Ovary (tissue), 9 donors: ENCODE results near the gene ZC2HC1C. TPM values are rescaled to one million over a fixed set of nuclear protein-coding genes. Genes with fewer than 3 reads are reported as not detected.

Experiments
- DNase-seq, 5 donors: peaks; one replicate each; pipeline ENCODE4 v3.0.0-alpha.2; 2019 to 2020
- H3K27ac ChIP-seq, 2 donors: fragments of 200-600 bp; one replicate each; pipeline versions ENCODE4 v1.5.1 to v1.8.0; 2019 to 2022
- H3K27me3 ChIP-seq: fragments of 200-600 bp; one replicate; pipeline ENCODE4 v1.8.0; 2022
- H3K36me3 ChIP-seq: fragments of 200-600 bp; sonication (generic); one replicate; pipeline ENCODE4 v1.5.1; 2019
- H3K4me1 ChIP-seq: one replicate; pipeline ENCODE4 v1.8.1; 2013; ENCODE audit warnings: mild to moderate bottlenecking, moderate library complexity; ENCODE audit not compliant: insufficient read depth
- H3K4me3 ChIP-seq: fragments of 200-600 bp; sonication (generic); one replicate; pipeline ENCODE4 v1.5.1; 2017
- H3K9me3 ChIP-seq, 2 donors: fragments of 200-600 bp in 1 of 2; sonication (generic) in 1 of 2; one replicate each; pipeline versions ENCODE4 v1.5.1 to v1.8.1; 2013 to 2019; ENCODE audit warnings: mild to moderate bottlenecking in 1 of 2, moderate library complexity in 1 of 2
- CTCF ChIP-seq, 3 donors: fragments of 450-650 bp in 2 of 3; fragments of 200-600 bp in 1 of 3; IDR thresholded peaks; one replicate each; pipeline versions ENCODE4 v1.5.1 to v1.8.0; 2016 to 2022; ENCODE audit warnings: antibody characterized with exemption in 3 of 3, mild to moderate bottlenecking in 1 of 3
- EP300 ChIP-seq: sonication (generic); formaldehyde crosslinking; IDR thresholded peaks from one replicate; pipeline ENCODE4 v1.6.1; 2017; ENCODE audit warnings: antibody characterized with exemption
- POLR2A ChIP-seq: fragments of 450-650 bp; IDR thresholded peaks from one replicate; pipeline ENCODE4 v1.6.1; 2017; ENCODE audit warnings: antibody characterized with exemption, mild to moderate bottlenecking, moderate library complexity
- WGBS, 3 donors: extraction: QIAGEN DNeasy Blood & Tissue Kit in 1 of 3; methylation state at CpG; one replicate each; pipeline versions ENCODE4 v1.1.5 to v1.1.7; 2013 to 2017; 5-methylcytosine and 5-hydroxymethylcytosine counted together
- intact Hi-C, 4 donors: fragments of 100-400 bp; cut with DNase I; formaldehyde crosslinking; loops; one replicate each; pipeline versions ENCODE4 v1.11.0 to v1.15.1; 2022 to 2023
- polyA plus RNA-seq, 2 donors: library from polyadenylated mRNA; stranded (reverse); fragments of 200-250 nt in 1 of 2; fragments of 350-450 nt in 1 of 2; fragmentation: Illumina TruSeq in 1 of 2; extraction: RNeasy Lipid Tissue Mini Kit (QIAGEN cat#74804) in 1 of 2; gene quantifications; one replicate each; pipeline ENCODE4 v1.2.3, GENCODE V29; 2013 to 2014
- total RNA-seq, 7 donors: library from RNA; depleted of rRNA in 2 of 7; stranded (reverse); fragments of >200 nt in 2 of 7; fragmentation: NEBNext Ultra II Directional in 3 of 7; extraction: Animal tissue kit (Norgen Biotek cat#: 25700) in 3 of 7; gene quantifications; one replicate each; pipeline versions ENCODE4 v1.1.0 to v1.2.4, GENCODE V29; 2016 to 2023
- donor health status: DM: no; HTN: no; CAD: no; lungs with moderate emphysema.
- donor health status: DM: no; HTN: no; CAD: no.
- donor health status: Bipolar disorder and iron deficiency.
- donor health status: DM: yes; HTN: yes; CAD: no.
- donor health status: DM: no; HTN: no; CAD: no.
- donor health status: DM: yes; HTN: yes; CAD: no.

Gene ZC2HC1C
- total and polyA plus RNA-seq, 9 donors: 0.46 to 9.2 (median 1.3) TPM

- Histone ChIP-seq H3K27ac (no peak overlapping the region), H3K27me3 (no peaks in the 10 kb centered on the region), H3K36me3 (no peaks in the 10 kb centered on the region), H3K9me3 (no peaks in the 10 kb centered on the region), H3K4me1 (no peaks in the 10 kb centered on the region), H3K4me3 (no peak overlapping the region)
- WGBS, 3 donors: 71 to 82% (median 74%) methylated on average over 5 of the region's 5 CpGs
- no peak for TF ChIP-seq CTCF (IDR thresholded peaks at IDR 0.05)
- no peak for TF ChIP-seq EP300
- TF ChIP-seq POLR2A: no peak
- no peak for DNase-seq
- intact Hi-C loops: no loop called here
These were observed 44.6 kb downstream of the ZC2HC1C start for GRCh38 chr14:75113932-75114539.

DNA sequence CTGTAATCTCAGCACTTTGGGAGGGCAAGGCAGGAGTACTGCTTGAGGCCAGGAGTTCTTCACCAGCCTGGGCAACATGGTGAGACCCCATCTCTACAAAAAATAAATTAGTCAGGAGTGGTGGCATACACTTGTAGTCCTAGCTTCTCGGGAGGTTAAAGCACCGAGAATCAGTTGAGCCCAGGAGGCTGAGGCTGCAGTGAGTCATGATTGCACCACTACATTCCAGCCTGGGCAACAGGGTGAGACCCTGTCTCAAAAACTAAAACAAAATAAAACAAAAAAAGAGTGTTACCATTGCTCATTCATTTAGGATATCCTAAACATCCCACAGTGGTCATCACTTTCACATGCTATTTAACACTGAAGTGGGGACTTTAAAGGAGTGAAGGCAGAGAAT is 49.6 kb downstream of the ZC2HC1C start:
- no peaks in the 10 kb centered on the region for H3K9me3 ChIP-seq
- no peaks in the 10 kb centered on the region for H3K4me1 ChIP-seq
- H3K27ac ChIP-seq: no peak overlapping the region
- H3K36me3 ChIP-seq: no peaks in the 10 kb centered on the region
- H3K4me3 ChIP-seq: no peak overlapping the region
- H3K27me3 ChIP-seq: no peaks in the 10 kb centered on the region
- no peak for DNase-seq
- intact Hi-C loops: no loop called here
- TF ChIP-seq EP300 (no peak), CTCF (IDR thresholded peaks at IDR 0.05) (no peak), POLR2A (no peak)
- 72 to 93% (median 84%) methylated on average over 2 of the region's 2 CpGs for WGBS, 3 donors

DNA sequence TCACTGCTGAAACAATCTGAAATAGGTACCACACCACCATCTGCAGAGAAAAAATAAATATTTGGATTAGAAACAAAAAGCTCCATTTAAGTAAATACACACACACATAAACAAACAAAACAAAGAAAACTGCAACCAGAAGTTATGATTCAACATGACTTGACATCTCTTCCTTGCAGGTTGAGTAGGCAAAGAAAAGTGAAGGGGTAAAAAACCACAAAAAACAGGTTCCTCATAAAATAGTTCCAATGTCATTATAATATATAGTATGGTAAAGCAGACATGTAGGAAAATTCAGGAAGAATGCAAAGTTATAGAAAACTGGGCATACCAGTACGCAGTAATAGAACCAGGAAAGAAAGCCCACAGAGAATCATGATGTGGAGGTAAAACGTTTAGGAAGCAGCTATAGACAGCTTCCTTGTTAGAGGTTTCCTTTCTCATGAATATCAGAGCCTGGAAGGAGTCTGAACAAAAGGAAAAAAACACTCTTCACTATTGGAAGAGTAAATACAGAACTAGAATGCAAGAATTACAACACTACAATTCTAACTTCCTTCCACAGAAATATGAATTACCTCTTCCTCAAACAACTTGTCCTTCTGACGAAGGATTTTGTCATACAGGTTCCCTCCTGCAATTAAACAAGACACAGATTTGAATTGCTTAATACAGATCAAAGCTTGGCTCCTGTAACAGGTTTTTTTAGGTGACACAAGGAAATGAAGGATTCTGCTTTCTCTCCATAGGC is 51.3 kb downstream of the ZC2HC1C start:
- Histone ChIP-seq H3K9me3 (no peaks in the 10 kb centered on the region), H3K27me3 (no peaks in the 10 kb centered on the region), H3K36me3 (no peaks in the 10 kb centered on the region), H3K27ac (no peak overlapping the region), H3K4me3 (no peak overlapping the region), H3K4me1 (no peaks in the 10 kb centered on the region)
- no peak for TF ChIP-seq CTCF (IDR thresholded peaks at IDR 0.05)
- no peak for TF ChIP-seq EP300
- TF ChIP-seq POLR2A: no peak
- WGBS, 3 donors: 74 to 77% (median 74%) methylated on average over 3 of the region's 3 CpGs
- intact Hi-C loops: loop anchor here in 1 of 4 donors (10.0 kb wide), 1 partner anchor 364 kb away; no protein-coding TSS in a partner anchor
- no peak for DNase-seq

DNA sequence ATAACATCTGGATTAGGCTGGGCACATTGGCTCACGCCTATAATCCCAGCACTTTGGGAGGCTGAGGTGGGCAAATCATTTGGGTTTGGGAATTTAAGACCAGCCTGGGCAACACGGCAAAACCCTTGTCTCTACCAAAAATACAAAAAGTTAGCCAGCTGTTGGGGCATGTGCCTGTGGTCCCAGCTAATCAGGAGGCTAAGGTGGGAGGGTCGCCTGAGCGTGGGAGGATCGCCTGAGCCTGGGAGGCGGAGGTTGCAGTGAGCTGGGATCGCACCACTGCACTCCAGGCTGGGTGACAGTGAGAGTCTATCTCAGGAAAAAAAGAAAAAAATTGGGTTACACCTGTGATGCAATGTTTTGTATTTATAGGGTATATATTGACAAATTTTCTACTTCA is 52.1 kb downstream of the ZC2HC1C start:
- no peak for DNase-seq
- no peak overlapping the region for H3K4me3 ChIP-seq
- TF ChIP-seq EP300 (no peak), POLR2A (no peak), CTCF (IDR thresholded peaks at IDR 0.05) (no peak)
- H3K36me3 ChIP-seq: no peaks in the 10 kb centered on the region
- H3K9me3 ChIP-seq: no peaks in the 10 kb centered on the region
- no peak overlapping the region for H3K27ac ChIP-seq
- peaks cover 1% of the 10 kb centered on the region for H3K4me1 ChIP-seq
- WGBS, 3 donors: 76 to 84% (median 76%) methylated on average over 7 of the region's 7 CpGs
- no peaks in the 10 kb centered on the region for H3K27me3 ChIP-seq
- intact Hi-C loops: loop anchor here in 1 of 4 donors (10.0 kb wide), 1 partner anchor 363 kb away; no protein-coding TSS in a partner anchor
